SIG-M5 (cell line): ENCODE data around the gene AEBP2.
"Not testable (repeated sequence)": the region's sequence is repeated elsewhere in the genome, so short reads cannot be mapped to it uniquely, and the experiment has no call there.

Experiments used
- DNase-seq: peaks from one replicate; lab custom pipeline; 2025; lab: John Stamatoyannopoulos, UW

Gene AEBP2

DNA sequence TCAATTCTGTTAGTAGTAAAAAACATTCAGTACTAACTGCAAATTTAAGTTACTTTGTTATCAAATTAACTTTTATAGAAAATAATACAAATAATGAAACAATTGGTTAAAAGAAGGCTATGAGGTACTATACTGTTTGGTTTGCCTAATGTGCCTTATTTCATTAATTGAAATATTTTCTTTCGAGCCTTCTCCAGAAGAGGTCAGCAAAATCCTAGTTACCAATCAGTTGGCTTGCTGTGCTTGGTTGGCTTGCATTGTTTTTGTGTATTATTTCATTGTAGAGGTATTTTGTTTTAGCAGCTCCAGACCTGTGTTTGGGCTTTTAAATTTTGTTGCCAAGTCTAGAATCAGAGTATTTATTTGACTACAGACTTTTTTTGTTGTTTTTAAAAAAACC, 68.5 kb downstream of the AEBP2 start:
- DNase-seq = no peak

DNA sequence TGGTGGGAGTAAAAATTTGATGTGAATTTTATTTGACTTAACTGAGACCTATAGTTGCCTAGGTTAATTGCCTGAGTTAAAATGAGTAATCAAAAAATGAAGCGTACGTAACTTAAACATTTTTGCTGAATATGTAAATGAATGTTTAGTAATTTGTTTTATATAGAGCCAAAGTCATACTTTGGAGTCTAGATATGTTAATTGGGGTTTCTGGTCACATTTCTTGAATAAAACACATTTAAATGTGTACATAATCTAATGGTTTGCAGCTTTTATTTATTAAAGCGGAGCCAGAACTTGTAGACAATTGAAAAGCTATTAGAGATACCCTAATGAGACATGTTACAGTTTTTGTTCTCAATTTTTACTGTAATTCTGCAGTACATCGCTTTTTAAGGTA, 71.2 kb downstream of the AEBP2 start:
- DNase-seq = no peak

DNA sequence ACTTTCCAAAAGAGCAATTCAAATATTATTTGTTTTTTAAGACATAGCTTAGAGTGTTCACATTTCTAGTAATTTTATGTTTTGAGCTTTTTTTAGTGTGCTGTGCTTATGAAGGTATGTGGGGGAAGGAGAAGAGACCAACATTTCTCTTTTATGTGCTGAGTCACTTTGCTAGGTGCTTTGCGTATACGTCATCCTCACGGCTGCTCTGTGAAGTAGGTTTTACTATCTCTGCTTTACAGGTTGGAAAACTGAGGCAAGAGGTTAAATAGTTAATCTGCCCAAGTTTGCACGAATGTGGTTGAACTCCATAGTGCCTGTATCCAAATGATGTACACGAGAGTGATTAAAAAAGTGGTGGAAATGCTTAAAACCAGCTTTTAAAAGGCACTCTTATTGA, 75.9 kb downstream of the AEBP2 start:
- no peak for DNase-seq

DNA sequence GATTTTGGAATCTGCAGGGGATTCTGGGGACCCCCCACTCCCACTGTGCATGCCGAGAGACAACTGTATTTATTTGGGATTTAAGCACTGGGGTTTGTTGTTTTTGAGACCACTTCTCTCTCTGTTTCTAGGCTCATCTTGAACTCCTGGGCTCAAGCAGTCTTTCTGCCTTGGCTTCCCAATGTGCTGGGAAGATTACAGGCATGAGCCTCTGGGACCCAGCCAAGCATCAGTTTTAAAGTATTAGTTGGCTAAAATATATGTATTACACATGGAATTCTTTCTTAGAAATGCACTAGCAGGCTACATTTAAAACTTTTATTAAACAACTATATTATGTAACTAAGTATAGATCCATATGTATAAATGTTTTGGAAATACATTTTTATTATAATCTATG, 78.3 kb downstream of the AEBP2 start:
- no peak for DNase-seq

DNA sequence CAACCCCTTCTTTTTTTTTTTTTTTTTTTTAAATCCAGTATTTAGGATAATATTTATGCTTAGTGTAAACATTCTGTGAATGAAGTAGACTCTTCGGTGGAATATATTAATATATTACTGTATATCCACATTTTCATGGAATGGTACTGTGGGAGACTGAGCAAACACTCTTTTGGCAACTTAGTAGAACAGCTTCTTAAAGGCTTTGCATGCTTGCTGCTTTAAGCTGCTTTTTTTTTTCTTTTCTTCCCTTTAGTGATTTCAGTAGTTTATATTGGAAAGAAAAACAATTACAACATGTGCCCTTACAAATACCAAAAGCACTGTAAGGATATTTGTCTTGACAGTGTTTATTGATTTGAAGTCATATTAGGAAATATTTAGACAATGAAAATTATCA, 78.9 kb downstream of the AEBP2 start:
- no peak for DNase-seq

DNA sequence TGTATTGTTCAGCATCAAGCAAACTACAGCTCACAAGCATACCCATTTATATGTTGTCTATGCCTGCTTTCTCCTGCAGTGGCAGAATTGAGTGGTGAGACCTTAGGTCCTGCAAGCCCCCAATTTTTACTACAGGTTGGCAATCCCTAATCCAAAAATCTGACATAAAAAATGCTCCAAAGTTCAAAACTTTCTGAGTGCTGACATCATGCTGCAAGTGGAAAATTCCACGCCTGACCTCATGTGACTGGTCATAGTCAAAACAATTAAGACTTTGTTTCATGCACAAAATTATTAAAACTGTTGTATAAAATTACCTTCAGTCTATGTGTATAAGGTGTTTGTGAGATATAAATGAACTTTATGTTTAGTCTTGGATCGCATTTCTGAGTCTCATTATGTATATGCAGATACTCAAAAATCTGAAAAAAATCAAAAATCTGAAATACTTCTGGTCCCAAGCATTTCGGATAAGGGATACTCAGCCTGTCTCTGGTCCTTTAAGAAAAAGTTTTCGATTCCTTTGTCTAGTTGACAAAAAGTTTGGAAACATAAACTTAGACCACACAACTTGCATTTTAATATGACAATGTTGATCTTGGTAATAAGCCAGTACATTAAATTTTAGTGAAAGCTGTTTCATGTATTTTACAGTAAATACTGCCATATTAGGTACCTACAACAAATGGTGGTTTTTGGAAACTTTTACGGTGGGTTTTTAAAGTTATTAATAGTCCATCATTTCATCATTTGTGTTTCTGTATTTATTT, 81.5 kb downstream of the AEBP2 start:
- DNase-seq = no peak

DNA sequence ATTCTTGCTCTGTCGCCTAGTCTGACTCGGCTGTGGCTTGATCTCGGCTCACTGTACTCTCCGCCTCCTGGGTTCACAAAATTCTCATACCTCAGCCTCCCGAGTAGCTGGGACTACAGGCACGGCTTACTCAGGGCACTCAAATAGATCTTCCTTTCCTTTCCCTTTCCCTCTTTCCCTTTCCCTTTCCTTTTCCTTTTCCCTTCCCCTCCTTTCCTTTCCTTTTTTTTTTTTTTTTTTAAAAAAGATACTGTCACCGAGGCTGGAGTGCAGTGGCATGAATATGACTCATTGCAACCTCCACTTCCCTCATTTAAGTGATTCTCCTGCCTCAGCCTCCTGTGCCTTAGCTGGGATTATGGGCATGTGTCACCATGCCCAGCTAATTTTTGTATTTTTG, 86.0 kb downstream of the AEBP2 start:
- no peak for DNase-seq

DNA sequence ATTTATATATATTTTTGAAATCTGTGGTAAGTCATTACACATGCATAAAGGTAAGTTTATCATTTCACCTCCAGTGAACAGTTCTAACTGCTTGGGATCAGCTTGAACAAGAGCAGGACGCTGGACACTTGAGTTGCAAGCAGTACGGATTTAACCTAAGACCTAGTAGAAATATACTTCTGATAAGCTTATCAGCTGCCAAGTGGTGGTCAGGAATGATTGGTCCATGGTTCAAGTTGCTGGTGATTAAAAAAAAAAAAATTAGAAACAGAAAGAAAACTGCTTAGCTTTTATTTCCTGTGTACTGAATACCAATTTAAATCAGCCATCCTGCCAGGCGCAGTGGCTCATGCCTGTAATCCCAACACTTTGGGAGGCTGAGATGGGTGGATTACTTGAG, 88.6 kb downstream of the AEBP2 start:
- no peak for DNase-seq

DNA sequence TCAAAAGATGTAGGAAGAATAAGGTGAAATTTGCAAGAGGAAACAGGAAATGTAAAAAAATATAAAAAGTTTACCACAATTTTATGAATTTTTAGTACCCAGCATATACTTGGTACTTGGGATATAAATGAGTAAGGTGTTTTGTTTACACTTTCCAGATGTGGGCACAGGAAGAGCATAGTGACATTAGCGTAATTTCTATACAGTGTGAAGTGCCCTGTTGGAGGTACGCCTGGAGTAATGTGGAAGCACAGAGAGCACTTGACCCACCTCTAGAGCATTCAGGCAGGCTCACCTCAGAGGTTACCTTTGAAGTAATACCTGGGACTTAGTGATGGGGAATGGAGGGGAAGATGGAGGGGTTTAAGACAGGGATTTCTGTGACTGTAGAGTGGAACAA, 89.5 kb downstream of the AEBP2 start:
- DNase-seq = no peak

DNA sequence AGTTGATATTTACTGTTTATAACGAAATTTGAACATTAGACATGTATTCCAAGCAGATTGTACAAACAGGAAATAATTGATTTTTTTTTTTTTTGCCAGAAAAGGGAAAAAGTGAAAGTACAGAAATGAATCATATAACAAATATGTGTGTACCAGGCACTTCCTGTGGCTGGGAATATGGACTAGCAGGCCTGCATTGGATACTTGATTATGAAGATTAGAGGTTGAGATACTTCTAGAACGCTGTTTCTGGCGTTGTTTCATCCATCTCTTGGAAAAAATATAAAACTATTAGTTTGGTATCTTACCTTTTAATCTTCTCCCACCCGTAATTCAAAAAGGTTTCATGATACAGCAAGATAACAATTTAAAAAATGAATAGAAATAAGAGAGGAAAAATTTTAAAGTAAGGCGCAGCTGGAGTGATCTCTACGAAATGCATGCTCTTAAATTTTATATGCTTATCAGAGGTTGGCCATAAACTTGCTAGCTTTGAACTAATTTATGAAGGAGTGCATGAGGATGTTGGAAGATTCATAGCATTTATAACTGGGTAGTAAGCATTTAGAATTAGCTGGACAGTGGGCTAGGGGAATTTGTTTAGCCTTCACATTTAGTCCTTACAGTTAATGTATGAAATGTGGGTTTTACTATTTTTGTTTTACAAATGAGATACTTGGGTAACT, 90.8 kb downstream of the AEBP2 start:
- DNase-seq = no peak

DNA sequence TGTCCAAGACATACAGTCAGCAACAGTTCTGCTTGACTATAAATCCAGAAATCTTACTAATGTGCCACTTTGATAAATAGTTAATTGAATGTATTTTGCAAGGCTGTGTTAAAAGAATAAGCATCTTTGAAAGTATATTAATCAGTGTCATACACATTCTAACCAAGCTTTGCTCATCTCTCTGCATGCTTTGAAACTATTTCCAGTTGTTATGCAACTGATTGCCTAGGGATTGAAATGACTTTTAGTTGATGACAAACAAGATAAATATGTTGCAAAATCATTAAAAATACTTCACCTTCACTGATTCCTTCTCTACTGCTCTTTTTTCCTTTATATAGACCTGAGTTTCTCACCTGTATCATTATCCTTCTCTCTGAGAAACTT, 91.3 kb downstream of the AEBP2 start:
- no peak for DNase-seq

DNA sequence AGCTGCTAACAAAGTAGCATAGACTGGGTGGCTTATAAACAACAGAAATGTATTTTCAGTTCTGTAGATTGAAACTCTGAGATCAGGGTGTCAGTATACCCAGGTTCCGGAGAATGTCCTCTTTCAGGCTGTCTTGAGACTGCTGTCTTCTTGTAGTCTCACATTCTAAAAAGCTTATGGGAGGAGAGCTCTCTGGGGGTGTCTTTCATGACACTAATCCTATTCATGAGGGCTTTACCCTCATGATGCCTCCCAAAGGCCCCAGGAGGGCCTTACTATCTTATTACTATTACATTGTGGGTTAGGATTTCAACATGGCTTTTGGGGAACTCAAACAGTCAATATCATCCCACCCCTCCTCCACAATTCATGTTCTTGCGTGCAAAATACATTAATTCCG, 94.3 kb downstream of the AEBP2 start:
- DNase-seq = no peak

DNA sequence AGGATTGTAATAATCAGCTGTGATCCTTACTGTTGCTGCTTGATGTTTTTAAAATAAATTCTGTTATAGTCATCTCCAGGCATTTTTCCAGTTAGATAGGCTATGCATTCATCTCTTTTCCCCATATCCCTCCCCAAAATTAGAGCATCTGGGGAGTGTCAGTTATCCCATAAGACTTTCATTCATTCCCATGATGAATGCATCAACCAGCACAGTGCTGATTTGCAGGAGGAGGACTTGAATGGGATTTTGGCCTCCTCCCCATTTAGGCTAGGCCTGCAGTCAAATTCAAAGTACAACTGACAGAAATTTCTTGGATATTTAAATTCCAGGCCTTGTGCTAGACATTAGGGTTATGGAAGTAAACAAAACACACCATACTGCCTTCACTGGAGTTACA, 99.8 kb downstream of the AEBP2 start:
- no peak for DNase-seq

DNA sequence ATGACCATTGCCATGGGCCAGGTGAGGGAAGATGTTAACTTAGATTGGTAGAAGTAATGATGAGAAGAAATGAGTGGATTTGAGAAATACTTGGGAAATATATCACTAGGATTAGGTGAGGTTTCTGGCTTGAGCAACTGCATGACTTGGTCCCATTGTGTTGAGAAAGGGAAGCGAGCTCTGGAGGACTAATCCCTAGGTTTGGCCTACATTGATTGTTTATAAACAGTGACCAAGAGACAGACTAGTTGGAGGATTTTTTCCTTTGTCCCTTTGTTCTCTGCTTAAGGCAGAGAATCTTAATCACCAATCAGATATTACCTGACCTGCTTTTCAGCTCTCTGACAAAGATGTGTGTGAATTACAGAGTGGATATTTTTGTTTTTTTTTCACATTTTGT, 100.5 kb downstream of the AEBP2 start:
- DNase-seq = no peak

DNA sequence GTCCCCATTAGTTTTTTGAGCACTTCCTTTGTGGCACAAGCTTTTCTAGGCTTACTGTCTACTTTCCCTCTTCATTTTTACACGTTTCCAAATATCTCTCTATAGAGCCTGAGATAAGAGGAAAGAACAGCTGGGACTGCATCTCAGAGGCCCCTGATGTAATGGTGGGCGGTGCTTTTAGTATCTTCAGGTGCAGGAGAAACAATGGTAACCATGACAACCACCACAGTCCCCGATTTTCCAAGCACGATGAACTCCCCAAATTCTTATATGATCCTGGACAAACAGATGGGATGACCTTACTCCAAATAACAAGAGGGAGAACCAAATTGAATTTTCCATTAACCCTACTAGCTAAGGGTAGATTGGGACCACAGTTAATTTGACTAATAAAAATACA, 103.3 kb downstream of the AEBP2 start:
- DNase-seq = no peak

DNA sequence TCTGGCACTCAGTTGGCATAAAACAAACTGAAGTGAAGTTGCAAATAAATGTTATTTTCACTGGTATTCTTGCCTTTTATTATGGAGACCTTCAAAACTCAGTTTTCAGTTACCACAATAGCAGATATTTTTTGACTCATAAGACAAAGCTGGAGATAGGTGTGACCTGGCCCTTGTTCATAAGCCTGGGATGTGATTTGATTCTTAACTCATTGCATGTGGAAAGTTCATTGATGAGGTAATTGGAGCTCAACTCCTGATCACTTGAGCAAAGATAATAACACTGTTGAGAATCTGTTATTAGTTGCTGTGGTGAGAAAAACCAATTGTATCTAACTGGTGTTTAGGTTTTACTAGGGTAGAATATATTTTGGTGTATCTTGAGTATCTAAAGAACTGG, 105.1 kb downstream of the AEBP2 start:
- no peak for DNase-seq

DNA sequence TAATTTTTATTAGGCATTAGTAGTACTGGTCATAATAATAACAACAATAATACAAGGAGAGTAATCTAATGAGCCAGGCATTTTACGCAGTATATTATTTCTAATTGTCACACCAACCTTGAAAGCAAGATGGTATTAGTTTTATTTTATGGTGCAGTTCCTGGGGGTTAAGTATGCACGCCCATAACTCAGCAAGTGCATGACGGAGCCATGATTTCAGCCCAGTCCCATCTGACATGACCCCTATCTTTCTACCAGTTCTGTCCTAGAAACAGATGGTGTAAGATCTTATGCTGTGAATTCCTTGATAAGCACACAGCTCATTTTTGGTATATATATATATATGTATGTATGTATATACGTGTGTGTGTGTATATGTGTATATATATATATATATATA, 106.0 kb downstream of the AEBP2 start:
- DNase-seq = no peak

DNA sequence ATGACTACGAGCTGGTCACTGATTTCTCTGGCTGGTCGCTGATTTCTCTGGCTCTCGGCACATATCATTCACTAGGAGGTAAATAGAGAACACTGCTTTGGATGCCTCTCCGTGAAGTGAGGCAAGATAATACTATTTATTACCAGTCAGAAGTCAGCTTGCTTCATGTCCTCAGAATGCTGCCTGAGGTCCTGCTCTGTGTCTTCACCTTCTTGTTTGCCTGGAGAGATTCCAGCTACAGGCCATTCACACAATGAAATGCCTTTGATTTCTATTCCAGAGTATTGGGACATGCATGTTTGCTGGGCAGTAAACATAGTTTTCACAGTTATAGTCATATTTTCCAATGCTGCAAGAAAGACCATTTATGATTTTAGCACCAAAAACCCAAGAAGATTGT, 106.7 kb downstream of the AEBP2 start:
- DNase-seq = no peak

DNA sequence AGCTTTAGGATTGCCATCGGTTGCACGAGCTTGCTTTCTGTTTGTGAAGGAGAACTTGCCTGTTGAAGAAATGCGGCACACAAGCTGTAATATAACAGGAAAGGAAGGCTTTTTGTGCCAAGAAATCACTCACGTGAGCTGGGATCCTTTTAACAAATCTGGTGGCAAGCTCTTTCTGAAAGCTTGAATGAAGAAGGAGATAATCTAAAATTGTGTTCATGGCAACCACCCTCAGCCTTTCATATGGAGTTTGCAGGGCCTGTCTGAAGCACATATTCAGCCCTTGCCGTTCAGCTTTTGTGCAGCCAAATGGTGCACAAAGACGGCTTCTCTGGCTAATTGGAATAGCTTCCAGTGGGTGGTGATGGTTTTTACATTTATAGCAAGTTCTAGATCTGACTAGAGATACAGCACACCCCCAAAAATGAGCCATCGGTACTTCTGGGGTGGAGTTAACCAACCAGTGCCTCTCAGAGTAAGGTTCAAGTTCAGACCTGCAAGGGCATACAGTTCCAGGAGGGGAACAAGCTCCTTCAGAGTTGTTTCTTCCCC, 107.4 kb downstream of the AEBP2 start:
- DNase-seq = no peak

DNA sequence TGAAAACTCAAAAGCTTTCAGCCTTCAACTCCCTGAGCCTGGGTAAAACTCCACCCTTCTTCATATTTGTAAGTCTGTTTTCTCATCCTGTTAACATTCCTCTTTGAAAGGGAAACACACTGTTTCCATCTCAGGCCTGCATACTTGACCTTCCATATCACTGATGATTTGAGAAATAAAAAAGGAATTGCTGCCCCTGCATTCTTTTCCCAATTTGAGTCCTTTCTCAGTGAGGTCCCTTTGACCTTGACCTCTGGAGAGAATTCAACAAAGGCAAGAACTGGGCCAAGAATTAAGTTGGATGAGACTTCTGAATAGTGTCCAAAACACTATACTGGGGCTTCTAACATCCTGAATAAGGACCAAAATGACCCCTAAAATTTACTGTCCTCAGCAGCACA, 108.0 kb downstream of the AEBP2 start:
- DNase-seq = no peak

DNA sequence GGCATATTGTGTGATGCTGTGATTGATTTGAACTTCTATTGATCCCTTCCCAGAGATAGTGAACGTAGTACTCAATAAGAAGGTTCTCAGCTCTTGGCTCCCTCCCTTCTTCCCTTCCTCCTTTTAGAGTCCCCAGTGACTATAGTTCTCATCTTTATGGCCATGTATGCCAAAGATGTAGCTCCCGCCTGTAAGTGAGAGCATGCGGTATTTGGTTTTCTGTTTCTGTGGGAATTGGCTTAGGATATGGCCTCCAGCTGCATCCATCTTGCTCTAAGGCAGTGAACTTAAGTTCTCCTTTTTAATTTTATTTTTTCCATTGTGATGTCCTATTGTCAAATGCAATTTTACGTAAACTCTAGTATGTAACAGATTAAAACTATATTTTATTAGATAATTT, 109.5 kb downstream of the AEBP2 start:
- DNase-seq = no peak

DNA sequence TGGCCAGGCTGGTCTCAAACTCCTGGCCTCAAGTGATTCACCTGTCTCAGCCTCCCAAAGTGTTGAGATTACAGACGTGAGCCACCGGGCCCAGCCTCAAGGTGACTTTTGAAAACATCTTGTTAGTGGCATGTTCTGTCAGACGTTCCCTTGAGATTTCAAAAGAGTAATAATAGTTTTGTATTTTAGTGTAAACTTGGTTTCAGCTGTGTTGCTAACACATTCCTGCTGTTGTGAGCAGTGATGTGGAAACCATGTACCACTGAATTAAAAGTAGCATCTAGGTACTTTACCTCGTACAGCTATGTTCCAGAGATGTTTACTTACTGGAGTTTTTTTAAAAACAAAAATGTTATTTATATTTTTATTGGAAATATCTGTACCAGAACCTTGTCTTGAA, 111.3 kb downstream of the AEBP2 start:
- DNase-seq = no peak

DNA sequence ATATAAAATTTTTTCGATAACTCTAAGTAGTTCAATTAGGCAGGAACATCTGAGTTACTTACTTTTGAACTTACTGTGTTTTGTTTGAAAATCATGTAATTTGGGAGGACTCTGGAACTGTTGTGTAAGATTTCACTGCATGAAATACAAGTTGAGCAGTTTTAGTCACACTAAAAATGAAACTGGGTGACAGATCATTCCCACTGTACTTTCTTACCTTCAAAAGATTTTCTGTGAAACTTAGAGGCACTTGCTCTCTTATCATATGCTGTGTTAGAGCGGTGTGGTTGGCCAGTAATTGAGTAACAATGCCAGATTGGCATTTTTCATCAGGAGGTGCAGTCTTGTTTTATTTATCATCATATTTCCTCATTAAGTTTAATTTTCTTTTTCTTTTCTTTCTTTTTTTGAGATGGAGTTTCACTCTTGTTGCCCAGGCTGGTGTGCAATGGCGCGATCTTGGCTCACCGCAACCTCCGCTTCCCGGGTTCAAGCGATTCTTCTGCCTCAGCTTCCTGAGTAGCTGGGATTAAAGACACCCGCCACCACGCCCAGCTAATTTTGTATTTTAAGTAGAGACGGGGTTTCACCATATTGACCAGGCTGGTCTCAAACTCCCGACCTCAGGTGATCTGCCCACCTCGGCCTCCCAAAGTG, 113.3 kb downstream of the AEBP2 start:
- DNase-seq = not testable (repeated sequence)
